Suprapubic skin (tissue), 4 donors: Measurements from ENCODE around the gene CACNA2D2. TPM values are rescaled to one million over a fixed set of nuclear protein-coding genes. Genes with fewer than 3 reads are reported as not detected.

Experiments
- DNase-seq, 2 donors: peaks; one replicate each; pipeline ENCODE4 v3.0.0-alpha.2; 2019; ENCODE audit warnings: low spot score in 2 of 2
- H3K27ac ChIP-seq: fragments of 200-600 bp; sonication (generic); one replicate; pipeline ENCODE4 v1.5.1; 2019
- H3K27me3 ChIP-seq: fragments of 200-600 bp; sonication (generic); one replicate; pipeline ENCODE4 v1.5.1; 2019
- H3K36me3 ChIP-seq: fragments of 200-600 bp; sonication (generic); one replicate; pipeline ENCODE4 v1.5.1; 2019
- H3K4me1 ChIP-seq: fragments of 200-600 bp; sonication (generic); one replicate; pipeline ENCODE4 v1.5.1; 2019
- H3K4me3 ChIP-seq: fragments of 200-600 bp; sonication (generic); one replicate; pipeline ENCODE4 v1.5.1; 2019; ENCODE audit warnings: mild to moderate bottlenecking
- H3K9me3 ChIP-seq: fragments of 200-600 bp; sonication (generic); one replicate; pipeline ENCODE4 v1.5.1; 2019
- EP300 ChIP-seq: sonication (generic); formaldehyde crosslinking; IDR thresholded peaks from one replicate; pipeline ENCODE4 v1.6.1; 2017; ENCODE audit warnings: antibody characterized with exemption
- POLR2A ChIP-seq, 2 donors: fragments of 450-650 bp; IDR thresholded peaks; one replicate each; pipeline ENCODE4 v1.6.1; 2017; ENCODE audit warnings: antibody characterized with exemption in 2 of 2, mild to moderate bottlenecking in 2 of 2, moderate library complexity in 2 of 2
- POLR2AphosphoS5 ChIP-seq, 3 donors: sonication (generic); formaldehyde crosslinking; IDR thresholded peaks; one replicate each; pipeline ENCODE4 v1.6.1; 2017; ENCODE audit warnings: antibody characterized with exemption in 3 of 3
- WGBS: methylation state at CpG from one replicate; pipeline ENCODE4 v1.1.5; 2018; 5-methylcytosine and 5-hydroxymethylcytosine counted together
- total RNA-seq, 4 donors: library from RNA; depleted of rRNA; stranded (reverse); fragments of >200 nt; gene quantifications; one replicate each; pipeline ENCODE4 v1.1.0, GENCODE V29; 2016
- TF ChIP-seq, protein P1 (sequence below), 2 donors: fragments of 200-600 bp in 1 of 2; fragments of 450-650 bp in 1 of 2; sonication (generic) in 1 of 2; IDR thresholded peaks; one replicate each; pipeline ENCODE4 v1.5.1; 2016 to 2019; ENCODE audit warnings: antibody characterized with exemption in 2 of 2, mild to moderate bottlenecking in 1 of 2, moderate library complexity in 1 of 2

The CACNA2D2 gene
- total RNA-seq, 4 donors from 2014 or later = 1.4 to 5.6 (median 1.7) TPM

DNA sequence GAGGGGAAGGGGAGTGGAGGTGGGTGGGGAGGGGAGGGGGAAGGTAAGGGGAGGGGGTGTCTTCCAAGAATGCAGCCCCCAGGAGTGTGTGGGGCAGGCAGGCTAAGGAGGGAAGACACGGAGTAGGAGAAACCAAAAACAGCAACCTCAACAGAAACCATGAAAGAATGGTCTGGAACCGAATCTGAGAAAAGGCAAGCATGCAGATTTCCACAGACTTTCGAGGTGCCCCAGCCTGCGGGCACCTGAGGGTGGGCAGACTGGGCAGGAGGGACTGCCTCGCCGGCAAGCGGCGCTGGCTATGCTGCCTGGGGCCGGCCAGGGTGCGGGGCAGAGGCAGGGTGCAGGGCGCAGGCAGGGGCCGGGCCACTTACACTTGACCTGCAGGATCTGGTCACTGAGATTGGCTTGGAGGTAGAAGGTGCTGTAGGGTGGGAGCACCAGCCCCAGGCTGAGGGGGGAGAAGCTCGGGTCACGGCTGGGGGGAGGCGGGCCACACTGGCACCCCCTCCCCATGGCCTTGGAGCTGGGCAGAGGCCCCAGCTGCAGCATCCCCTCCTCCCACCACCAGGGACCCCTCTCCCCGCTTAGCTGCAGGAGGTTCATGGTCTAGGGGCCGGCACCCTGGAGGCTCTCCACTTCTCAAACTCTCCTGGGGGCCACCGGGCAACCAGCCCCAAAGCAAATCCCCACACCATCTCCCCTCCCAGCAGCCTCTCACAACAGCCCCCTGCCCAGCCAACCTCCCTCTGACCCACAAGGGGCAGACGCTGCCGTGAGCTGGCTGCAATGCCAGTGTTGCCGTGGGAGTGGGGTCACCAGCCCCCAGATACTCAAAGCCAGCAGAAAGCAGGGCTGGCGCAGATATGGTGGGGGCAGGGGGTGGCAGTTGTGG, 128.8 kb downstream of the CACNA2D2 start:
- DNase-seq = no peak
- TF ChIP-seq EP300 (no peak), POLR2A (IDR thresholded peaks at IDR 0.05) (no peak), POLR2AphosphoS5 (IDR thresholded peaks at IDR 0.05) (no peak)
- WGBS = 79% methylated on average over 17 of the region's 22 CpGs
- Histone ChIP-seq H3K4me3 (no peak overlapping the region), H3K36me3 (no peaks in the 10 kb centered on the region), H3K9me3 (no peaks in the 10 kb centered on the region), H3K27me3 (peaks cover 4% of the 10 kb centered on the region), H3K27ac (no peak overlapping the region), H3K4me1 (peaks cover 8% of the 10 kb centered on the region)

DNA sequence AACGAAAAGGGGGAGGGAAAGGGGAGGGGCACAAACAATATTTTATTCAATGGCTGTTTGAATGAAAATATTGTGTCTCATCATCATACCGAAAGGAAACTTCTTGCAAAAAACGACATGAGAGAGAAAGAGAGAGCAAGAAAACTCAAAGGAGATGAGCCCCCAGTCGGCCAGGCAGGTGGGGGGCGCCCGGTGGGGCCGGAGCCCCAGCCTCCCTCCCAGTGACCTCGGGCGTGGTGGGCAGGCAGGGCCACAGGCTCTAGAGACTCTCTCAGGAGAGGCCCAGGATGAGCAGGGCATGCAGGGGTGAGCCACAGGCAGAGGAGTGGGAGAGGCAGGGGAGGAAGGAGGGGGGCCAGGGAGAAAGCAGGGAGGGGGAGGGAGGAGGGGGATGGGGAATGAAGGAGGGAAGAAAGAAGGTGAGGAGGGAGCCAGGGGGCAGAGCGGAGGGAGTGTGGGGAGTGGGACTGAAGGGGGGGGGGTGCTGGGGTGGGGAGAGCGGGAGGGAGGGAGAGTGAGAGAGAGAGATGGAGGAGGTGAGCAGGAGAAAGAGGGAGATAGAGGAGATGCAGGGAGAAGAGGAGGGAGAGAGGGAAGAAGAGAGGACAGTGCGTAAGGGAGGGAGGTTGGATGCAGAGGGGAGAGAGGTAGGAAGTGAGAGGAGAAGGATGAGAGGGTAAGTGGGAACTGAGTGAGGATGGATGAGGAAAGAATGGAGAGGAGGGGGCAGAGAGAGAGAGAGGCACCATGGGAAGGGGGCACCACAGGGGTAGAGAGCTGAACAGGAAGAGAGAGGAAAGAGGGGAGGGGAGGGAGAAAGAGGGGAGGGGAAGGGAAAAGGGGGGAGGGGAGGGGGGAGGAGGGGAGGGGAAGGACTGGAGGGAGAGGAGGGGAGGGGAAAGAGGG, 130.0 kb downstream of the CACNA2D2 start:
- no peak for DNase-seq
- Histone ChIP-seq H3K27me3 (peaks cover 4% of the 10 kb centered on the region), H3K36me3 (no peaks in the 10 kb centered on the region), H3K9me3 (no peaks in the 10 kb centered on the region), H3K27ac (no peak overlapping the region), H3K4me3 (no peak overlapping the region), H3K4me1 (peaks cover 8% of the 10 kb centered on the region)
- WGBS = 70% methylated on average over 12 of the region's 12 CpGs
- TF ChIP-seq, protein P1, sequence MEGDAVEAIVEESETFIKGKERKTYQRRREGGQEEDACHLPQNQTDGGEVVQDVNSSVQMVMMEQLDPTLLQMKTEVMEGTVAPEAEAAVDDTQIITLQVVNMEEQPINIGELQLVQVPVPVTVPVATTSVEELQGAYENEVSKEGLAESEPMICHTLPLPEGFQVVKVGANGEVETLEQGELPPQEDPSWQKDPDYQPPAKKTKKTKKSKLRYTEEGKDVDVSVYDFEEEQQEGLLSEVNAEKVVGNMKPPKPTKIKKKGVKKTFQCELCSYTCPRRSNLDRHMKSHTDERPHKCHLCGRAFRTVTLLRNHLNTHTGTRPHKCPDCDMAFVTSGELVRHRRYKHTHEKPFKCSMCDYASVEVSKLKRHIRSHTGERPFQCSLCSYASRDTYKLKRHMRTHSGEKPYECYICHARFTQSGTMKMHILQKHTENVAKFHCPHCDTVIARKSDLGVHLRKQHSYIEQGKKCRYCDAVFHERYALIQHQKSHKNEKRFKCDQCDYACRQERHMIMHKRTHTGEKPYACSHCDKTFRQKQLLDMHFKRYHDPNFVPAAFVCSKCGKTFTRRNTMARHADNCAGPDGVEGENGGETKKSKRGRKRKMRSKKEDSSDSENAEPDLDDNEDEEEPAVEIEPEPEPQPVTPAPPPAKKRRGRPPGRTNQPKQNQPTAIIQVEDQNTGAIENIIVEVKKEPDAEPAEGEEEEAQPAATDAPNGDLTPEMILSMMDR (IDR thresholded peaks at IDR 0.05) = no peak
- no peak for TF ChIP-seq POLR2AphosphoS5 (IDR thresholded peaks at IDR 0.05)
- no peak for TF ChIP-seq POLR2A (IDR thresholded peaks at IDR 0.05)
- TF ChIP-seq EP300 = no peak

DNA sequence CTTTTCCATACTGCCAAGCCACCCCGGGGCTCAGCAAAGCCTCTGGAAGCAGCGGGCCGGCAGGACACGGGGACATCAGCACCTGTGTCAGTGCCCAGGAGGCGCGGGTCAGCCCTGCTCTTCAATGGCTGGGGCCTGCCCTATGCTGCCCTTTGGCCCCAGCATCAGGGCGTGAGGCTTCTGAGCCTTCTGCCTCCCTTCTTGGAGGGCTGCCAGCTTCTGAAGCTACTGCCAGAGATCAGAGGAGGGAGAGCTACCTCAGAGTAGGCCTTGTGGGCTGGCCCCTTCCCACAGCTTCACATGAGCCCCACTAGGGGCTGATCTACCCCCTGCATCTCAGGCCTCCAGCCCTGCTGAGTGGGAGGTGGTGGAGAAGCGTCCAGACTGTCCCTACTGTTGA, 131.1 kb downstream of the CACNA2D2 start:
- Histone ChIP-seq H3K9me3 (no peaks in the 10 kb centered on the region), H3K27ac (no peak overlapping the region), H3K27me3 (peaks cover 4% of the 10 kb centered on the region), H3K4me3 (no peak overlapping the region), H3K4me1 (peaks cover 8% of the 10 kb centered on the region), H3K36me3 (no peaks in the 10 kb centered on the region)
- TF ChIP-seq POLR2AphosphoS5 (IDR thresholded peaks at IDR 0.05) = no peak
- no peak for TF ChIP-seq POLR2A (IDR thresholded peaks at IDR 0.05)
- no peak for DNase-seq
- WGBS = 74% methylated on average over 5 of the region's 8 CpGs

DNA sequence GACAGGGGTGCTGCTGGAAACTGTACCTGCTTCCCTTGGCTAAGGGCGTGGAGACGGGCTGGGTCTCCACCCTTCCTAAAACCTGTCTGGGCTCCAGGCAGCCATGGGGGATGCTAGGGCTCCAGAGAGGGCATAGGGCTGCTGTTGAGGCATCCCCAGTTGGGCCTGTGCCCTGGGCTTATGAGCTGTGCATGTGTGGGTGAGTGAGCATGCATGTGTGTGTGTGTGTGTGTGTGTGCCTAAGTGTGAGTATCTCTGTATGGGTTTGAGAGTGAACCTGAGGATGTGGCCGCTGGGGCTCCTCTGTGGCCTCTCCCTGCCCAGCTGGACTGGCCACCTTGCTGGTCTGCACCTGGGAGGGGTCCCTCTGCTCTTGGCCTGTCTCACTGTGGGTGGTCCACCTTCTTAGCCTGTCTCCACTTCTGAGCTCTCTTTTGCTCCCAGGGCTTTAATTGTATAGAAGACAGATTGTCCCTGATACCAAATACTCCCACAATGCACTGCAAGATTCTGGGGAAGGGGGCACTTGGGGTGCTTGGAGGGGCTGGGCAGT, 132.2 kb downstream of the CACNA2D2 start:
- peaks cover 8% of the 10 kb centered on the region for H3K4me1 ChIP-seq
- peaks cover 4% of the 10 kb centered on the region for H3K27me3 ChIP-seq
- H3K36me3 ChIP-seq = no peaks in the 10 kb centered on the region
- no peak overlapping the region for H3K4me3 ChIP-seq
- TF ChIP-seq, protein P1 (IDR thresholded peaks at IDR 0.05) = no peak
- no peaks in the 10 kb centered on the region for H3K9me3 ChIP-seq
- WGBS = 71% methylated on average over 1 of the region's 3 CpGs
- no peak for DNase-seq
- H3K27ac ChIP-seq = no peak overlapping the region

DNA sequence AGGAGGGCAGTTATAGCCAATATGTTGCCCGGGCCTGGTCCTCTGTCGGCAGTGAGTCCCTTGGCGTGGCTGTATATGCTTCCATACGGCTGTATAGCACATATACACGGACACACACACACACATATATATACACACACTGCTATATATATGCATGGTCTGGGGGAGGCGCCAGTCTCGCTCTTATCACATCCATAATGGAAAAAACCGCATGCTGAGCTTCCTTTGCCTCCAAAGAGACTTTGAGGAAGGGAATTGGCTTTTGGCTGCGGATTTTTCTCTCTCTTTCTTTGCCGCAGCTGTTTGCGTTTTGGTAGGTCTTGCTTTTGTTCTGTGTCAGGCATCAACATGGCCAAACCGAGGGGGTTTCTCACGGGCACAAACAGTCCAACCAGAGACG, 132.8 kb downstream of the CACNA2D2 start:
- TF ChIP-seq, protein P1 (IDR thresholded peaks at IDR 0.05) = no peak
- TF ChIP-seq POLR2A (IDR thresholded peaks at IDR 0.05) (no peak), EP300 (no peak)
- WGBS = 57% methylated on average over 14 of the region's 14 CpGs
- H3K27me3 ChIP-seq = peaks cover 4% of the 10 kb centered on the region

More for the DNA sequence above, 132.8 kb downstream of the CACNA2D2 start:
- H3K4me3 ChIP-seq = no peak overlapping the region
- no peaks in the 10 kb centered on the region for H3K9me3 ChIP-seq
- DNase-seq = no peak
- no peak overlapping the region for H3K27ac ChIP-seq
- H3K4me1 ChIP-seq = peaks cover 13% of the 10 kb centered on the region
- no peaks in the 10 kb centered on the region for H3K36me3 ChIP-seq
